IPS-15b (cell line): Measurements from ENCODE around the gene LTA.

ENCODE experiments used
- H3K27me3 ChIP-seq: one replicate; pipeline ENCODE4 v1.6.1; 2013; ENCODE audit warnings: low read length; ENCODE audit not compliant: control insufficient read depth, insufficient read depth
- H3K36me3 ChIP-seq: one replicate; pipeline ENCODE4 v1.6.1; 2013; ENCODE audit warnings: low read length; ENCODE audit not compliant: control insufficient read depth, insufficient read depth
- H3K4me1 ChIP-seq: one replicate; pipeline ENCODE4 v1.6.1; 2013; ENCODE audit warnings: mild to moderate bottlenecking, low read length; ENCODE audit not compliant: control insufficient read depth, insufficient read depth
- H3K4me3 ChIP-seq: one replicate; pipeline ENCODE4 v1.5.1; 2013; ENCODE audit warnings: low read depth, low read length
- H3K9ac ChIP-seq: one replicate; pipeline ENCODE4 v1.6.1; 2013; ENCODE audit warnings: low read depth, mild to moderate bottlenecking, low read length
- H3K9me3 ChIP-seq: one replicate; pipeline ENCODE4 v1.6.1; 2013; ENCODE audit warnings: mild to moderate bottlenecking, low read length; ENCODE audit not compliant: control insufficient read depth, insufficient read depth

Gene LTA, protein sequence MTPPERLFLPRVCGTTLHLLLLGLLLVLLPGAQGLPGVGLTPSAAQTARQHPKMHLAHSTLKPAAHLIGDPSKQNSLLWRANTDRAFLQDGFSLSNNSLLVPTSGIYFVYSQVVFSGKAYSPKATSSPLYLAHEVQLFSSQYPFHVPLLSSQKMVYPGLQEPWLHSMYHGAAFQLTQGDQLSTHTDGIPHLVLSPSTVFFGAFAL

DNA sequence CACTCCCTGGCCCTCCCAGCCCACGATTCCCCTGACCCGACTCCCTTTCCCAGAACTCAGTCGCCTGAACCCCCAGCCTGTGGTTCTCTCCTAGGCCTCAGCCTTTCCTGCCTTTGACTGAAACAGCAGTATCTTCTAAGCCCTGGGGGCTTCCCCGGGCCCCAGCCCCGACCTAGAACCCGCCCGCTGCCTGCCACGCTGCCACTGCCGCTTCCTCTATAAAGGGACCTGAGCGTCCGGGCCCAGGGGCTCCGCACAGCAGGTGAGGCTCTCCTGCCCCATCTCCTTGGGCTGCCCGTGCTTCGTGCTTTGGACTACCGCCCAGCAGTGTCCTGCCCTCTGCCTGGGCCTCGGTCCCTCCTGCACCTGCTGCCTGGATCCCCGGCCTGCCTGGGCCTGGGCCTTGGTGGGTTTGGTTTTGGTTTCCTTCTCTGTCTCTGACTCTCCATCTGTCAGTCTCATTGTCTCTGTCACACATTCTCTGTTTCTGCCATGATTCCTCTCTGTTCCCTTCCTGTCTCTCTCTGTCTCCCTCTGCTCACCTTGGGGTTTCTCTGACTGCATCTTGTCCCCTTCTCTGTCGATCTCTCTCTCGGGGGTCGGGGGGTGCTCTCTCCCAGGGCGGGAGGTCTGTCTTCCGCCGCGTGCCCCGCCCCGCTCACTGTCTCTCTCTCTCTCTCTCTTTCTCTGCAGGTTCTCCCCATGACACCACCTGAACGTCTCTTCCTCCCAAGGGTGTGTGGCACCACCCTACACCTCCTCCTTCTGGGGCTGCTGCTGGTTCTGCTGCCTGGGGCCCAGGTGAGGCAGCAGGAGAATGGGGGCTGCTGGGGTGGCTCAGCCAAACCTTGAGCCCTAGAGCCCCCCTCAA lies at the start of gene LTA:
Gene LTA, plus strand, starts transcription at position 249 of the 871 bp plus-strand sequence. Its CDS starts 454 bp downstream, at position 703.
- no peaks in the 10 kb centered on the region for H3K9me3 ChIP-seq
- no peak within 1 kb of the TSS for H3K9ac ChIP-seq
- H3K36me3 ChIP-seq = no peaks in the 10 kb centered on the region
- H3K4me3 ChIP-seq = no peak within 1 kb of the TSS
- H3K4me1 ChIP-seq = no peaks in the 10 kb centered on the region
- H3K27me3 ChIP-seq = peaks cover 6% of the 10 kb centered on the region

DNA sequence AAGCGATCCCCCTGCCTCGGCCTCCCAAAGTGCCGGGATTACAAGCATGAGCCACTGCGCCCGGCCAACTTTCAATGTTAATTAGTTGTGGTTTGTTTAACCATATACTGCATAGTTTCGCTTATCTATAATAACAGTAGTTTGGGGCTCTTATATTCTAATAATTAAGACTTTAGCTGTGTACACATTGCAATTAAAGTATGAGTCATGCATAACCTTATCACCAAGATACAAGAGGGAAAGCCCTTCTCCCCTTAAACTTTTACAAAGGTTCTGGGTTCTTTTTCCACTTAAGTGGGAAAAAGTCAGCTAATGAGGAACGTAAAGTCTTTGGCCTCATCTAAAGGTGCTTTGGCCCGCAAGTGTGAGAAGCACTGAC lies 46.5 kb upstream of the LTA start:
- Histone ChIP-seq H3K27me3 (no peaks in the 10 kb centered on the region), H3K4me1 (peaks cover 3% of the 10 kb centered on the region), H3K9me3 (no peaks in the 10 kb centered on the region), H3K4me3 (no peak overlapping the region), H3K9ac (no peak overlapping the region), H3K36me3 (peaks cover 7% of the 10 kb centered on the region)

DNA sequence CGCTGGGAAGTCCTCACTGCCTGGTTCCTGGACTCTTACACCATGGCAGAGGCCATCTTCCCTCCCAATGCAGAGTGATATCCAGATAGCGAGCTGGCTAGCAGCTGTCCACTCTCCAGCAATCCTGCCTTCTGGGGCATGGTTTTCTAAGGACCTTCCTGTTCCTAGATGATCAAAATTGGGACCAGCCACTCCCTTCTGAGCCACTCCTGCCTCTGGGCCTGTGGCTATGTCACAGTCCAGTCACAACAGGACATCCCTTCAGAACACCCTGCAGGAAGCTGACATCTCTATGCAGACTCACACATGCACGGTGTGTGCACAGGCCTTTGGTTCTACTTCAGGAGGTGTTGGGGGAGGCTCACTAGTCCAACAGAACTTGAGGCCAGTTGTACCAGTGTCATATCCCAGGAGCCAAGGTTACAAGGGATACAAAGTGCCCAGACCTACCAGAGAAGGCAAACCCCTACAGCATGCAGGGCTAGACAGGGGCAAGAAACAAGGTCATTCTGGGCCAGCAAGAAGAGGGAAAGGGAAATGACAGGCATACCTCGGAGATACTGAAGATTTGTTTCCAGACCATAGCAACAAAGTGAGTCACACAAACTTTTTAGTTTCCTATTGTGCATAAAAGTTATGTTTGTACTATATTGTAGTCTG lies 46.0 kb upstream of the LTA start:
- Histone ChIP-seq H3K36me3 (peaks cover 12% of the 10 kb centered on the region), H3K4me1 (peaks cover 3% of the 10 kb centered on the region), H3K27me3 (no peaks in the 10 kb centered on the region), H3K4me3 (no peak overlapping the region), H3K9ac (no peak overlapping the region), H3K9me3 (no peaks in the 10 kb centered on the region)

DNA sequence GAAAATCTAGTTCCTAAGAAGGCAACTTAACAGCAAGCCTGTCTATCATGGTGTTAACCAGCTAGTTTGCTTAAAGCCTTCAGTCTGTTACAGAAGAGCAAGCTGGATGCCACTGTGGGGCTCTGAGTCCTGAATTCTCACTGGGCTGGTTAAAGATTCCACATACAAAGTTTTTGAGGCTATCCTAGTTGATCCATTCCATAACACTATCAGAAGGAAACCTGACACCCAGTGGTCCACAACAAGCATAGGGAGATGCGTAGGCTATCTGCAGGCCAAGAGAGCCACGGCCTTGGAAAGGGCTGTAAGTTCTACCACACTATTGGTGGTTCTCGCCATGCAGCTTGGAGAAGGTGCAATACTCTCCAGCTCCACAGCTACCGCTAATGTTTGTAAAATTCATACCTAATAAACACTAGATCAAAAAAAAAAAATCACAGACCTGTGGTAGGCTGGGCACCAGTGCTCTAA lies 43.7 kb upstream of the LTA start:
- H3K36me3 ChIP-seq = peaks cover 21% of the 10 kb centered on the region
- H3K4me3 ChIP-seq = no peak overlapping the region

DNA sequence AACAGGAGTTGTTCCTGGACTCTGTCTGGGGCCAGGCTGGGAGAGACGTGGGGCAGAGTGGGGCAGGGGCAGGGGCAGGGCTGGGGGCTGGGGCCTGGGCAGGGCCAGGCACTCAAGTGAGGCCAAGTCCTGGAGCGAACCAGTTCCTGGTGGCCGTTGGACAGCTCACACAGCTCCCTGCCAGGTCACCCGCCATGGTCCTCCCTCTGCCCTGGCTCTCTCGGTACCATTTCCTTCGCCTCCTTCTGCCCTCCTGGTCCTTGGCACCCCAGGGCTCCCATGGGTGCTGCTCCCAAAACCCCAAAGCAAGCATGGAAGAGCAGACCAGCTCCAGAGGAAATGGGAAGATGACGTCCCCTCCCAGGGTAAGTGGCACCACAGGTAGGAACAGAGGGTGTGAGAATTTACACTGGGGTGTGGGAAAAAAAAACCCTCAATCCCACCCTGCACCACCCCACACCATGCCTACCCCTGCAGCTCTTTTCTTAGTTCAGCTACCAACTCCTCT lies 43.2 kb upstream of the LTA start, which contains the start of gene MCCD1:
Gene MCCD1, plus strand, starts transcription at position 142 of the 508 bp plus-strand sequence. Its CDS starts 53 bp downstream, at position 195.
- Histone ChIP-seq H3K4me1 (peaks cover 3% of the 10 kb centered on the region), H3K27me3 (no peaks in the 10 kb centered on the region), H3K9ac (no peak within 1 kb of the TSS), H3K4me3 (no peak within 1 kb of the TSS), H3K36me3 (peaks cover 23% of the 10 kb centered on the region), H3K9me3 (no peaks in the 10 kb centered on the region)

More for the DNA sequence above, 43.7 kb upstream of the LTA start:
- no peaks in the 10 kb centered on the region for H3K27me3 ChIP-seq
- H3K4me1 ChIP-seq = peaks cover 3% of the 10 kb centered on the region
- H3K9ac ChIP-seq = no peak overlapping the region
- H3K9me3 ChIP-seq = no peaks in the 10 kb centered on the region

DNA sequence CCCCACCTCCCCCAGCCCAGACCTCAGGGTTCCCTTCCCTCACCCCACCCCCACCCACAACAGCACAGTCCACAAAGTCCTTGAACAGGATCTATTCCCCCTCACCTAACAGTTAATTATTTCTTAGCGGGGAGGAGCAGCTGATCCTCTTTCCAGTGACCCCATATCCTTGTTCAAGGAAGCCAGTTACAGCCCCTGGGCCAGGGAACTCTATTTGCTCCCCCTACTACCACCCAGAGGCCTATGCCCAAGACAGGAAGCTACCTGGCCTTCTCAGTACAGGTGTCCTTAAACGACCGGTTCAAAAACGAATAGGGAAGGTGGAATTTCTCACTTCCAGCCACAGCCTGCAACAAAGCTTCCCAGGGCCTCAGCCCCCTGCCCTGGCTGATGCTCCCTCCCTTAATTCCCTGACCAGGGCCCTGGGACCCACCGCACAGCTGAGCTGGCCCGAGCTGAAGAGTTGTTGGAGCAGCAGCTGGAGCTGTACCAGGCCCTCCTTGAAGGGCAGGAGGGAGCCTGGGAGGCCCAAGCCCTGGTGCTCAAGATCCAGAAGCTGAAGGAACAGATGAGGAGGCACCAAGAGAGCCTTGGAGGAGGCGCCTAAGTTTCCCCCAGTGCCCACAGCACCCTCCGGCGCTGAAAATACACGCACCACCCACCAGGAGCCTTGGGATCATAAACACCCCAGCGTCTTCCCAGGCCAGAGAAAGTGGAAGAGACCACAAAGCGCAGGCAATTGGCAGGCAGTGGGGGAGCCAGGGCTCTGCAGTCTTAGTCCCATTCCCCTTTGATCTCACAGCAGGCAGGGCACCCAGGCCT lies 42.5 kb upstream of the LTA start:
- Histone ChIP-seq H3K27me3 (no peaks in the 10 kb centered on the region), H3K4me1 (peaks cover 3% of the 10 kb centered on the region), H3K4me3 (no peak overlapping the region), H3K9ac (no peak overlapping the region), H3K9me3 (no peaks in the 10 kb centered on the region), H3K36me3 (peaks cover 29% of the 10 kb centered on the region)

DNA sequence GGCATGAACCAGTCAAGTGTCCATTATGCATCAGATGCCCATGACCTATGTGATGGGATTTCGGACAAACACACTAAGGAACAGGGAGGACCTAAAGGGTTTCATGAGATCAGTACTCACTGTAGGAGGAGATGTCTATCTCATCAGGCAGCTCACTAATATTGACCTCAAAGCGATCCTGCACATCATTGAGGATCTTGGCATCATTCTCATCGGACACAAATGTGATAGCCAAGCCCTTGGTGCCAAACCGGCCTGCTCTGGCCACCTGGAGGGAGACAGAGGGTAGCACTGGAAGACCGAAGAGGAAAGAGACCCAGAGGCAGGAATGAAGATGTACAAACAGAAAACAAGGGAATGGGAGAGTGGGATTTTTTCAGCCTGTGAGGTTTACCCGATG lies 41.4 kb upstream of the LTA start:
- H3K27me3 ChIP-seq = no peaks in the 10 kb centered on the region
- H3K36me3 ChIP-seq = peaks cover 40% of the 10 kb centered on the region
- H3K4me3 ChIP-seq = no peak overlapping the region
- peaks cover 3% of the 10 kb centered on the region for H3K4me1 ChIP-seq
- no peaks in the 10 kb centered on the region for H3K9me3 ChIP-seq
- H3K9ac ChIP-seq = no peak overlapping the region

DNA sequence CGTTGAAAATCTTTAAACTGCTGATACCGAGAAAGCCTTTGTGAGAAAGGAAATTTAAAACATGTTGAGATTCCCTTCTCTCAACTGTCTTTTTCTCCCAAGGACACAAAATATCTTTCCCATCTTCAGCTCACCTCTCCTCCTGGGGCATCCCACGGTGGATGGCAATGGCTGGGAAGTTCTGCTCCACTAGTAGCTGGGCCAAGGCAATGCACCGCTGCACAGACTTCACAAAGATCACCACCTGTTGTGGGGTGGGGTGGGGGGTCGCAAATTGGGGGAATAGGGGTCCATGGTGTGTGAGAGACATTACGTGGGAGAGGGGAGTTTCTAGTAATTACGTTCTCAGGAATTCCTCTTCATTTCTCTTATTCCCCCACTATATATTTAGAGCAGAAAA lies 40.9 kb upstream of the LTA start:
- H3K9ac ChIP-seq = no peak overlapping the region
- no peaks in the 10 kb centered on the region for H3K9me3 ChIP-seq
- H3K4me3 ChIP-seq = no peak overlapping the region
- peaks cover 3% of the 10 kb centered on the region for H3K4me1 ChIP-seq
- H3K27me3 ChIP-seq = no peaks in the 10 kb centered on the region
- peaks cover 46% of the 10 kb centered on the region for H3K36me3 ChIP-seq

DNA sequence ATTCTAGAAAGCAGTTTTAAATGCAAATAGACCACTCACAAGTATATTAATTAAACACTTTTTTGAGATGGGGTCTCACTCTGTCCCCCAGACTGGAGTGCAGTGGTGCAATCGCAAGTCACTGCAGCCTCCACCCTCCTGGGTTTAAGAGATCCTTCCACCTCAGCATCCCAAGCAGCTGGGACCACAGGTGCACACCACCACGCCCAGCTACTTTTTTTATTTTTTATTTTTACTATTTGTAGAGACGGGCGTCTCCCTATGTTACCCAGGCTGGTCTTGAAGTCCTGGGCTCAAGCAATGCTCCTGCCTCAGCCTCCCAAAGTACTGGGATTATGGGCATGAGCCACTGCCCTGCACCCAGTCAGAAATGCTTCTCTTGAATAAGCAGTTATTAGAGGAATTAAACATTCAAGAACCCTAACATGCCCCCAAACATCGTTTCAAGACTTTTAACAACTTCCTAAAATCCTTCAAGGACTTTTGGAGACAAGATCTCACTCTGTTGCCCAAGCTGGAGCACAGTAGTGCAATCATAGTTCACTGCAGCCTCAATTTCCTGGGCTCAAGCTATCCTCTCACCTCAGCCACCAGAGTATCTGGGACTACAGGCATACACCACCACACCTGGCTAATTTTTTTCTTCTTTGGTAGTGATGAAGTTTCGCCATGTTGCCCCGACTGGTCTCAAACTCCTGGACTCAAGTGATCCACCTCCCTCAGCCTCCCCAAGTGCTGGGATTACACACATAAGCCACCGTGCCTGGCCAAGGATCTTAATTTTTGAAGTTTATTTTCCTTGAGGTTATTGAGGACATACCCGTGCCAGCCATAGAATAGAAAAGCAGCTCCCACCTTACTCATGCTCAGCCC lies 40.1 kb upstream of the LTA start:
- no peak overlapping the region for H3K9ac ChIP-seq
- peaks cover 52% of the 10 kb centered on the region for H3K36me3 ChIP-seq

DNA sequence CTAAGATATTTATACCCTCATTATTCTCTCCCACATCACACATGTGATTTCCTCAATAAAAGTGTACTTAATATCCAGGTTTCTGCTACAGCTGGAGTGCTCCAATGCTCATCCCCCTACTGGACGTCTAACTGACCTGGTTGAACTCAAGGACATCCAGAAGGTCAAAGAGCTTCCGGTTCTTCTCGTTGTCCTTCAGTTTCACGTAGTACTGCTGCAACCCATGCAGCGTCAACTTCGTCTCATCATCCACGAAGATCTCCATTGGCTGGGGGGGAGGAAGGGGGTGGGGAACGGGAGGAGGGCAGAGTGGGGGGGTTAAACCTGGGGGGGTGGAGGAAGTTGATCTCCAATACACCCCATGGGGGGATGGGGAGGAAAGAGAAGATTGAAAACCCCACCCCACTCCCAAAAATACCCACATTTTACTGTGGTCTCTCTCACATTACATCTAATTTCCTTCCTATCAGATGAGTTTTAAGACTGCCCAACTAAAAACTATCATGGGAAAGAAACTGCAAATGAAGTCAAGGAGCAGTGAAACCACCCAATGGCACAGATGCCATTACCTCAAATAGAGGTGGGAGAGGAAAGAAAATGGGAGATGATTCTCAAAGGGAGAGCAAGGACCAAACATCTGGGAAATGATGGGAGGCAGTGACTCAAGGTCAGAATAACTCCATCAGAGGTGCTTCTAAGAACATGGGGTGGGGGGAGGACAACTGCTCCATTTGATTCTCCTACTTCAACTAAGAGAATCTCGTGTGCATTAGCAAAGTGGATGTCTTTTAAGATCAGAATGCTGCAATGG lies 39.2 kb upstream of the LTA start:
- Histone ChIP-seq H3K27me3 (no peaks in the 10 kb centered on the region), H3K36me3 (peaks cover 57% of the 10 kb centered on the region), H3K4me3 (no peak overlapping the region), H3K9ac (no peak overlapping the region), H3K4me1 (peaks cover 3% of the 10 kb centered on the region), H3K9me3 (no peaks in the 10 kb centered on the region)

More for the DNA sequence above, 40.1 kb upstream of the LTA start:
- no peak overlapping the region for H3K4me3 ChIP-seq
- H3K27me3 ChIP-seq = no peaks in the 10 kb centered on the region
- no peaks in the 10 kb centered on the region for H3K9me3 ChIP-seq
- H3K4me1 ChIP-seq = peaks cover 3% of the 10 kb centered on the region
